Activated naive CD4-positive, alpha-beta T cell treated with anti-CD3 and anti-CD28 coated beads, Interleukin-2, amount 10 ng/mL, durations not matched to agents 5 hours and 36 hours (primary cell): ENCODE measurements around the gene PSD2. TPM values are rescaled to one million over a fixed set of nuclear protein-coding genes. Genes with fewer than 3 reads are reported as not detected.

Source experiments
- total RNA-seq, 2 experiments: library from RNA; stranded (reverse); gene quantifications; one replicate each; pipeline ENCODE4 v1.2.3, GENCODE V29; 2021

The PSD2 gene
- not detected for total RNA-seq

DNA sequence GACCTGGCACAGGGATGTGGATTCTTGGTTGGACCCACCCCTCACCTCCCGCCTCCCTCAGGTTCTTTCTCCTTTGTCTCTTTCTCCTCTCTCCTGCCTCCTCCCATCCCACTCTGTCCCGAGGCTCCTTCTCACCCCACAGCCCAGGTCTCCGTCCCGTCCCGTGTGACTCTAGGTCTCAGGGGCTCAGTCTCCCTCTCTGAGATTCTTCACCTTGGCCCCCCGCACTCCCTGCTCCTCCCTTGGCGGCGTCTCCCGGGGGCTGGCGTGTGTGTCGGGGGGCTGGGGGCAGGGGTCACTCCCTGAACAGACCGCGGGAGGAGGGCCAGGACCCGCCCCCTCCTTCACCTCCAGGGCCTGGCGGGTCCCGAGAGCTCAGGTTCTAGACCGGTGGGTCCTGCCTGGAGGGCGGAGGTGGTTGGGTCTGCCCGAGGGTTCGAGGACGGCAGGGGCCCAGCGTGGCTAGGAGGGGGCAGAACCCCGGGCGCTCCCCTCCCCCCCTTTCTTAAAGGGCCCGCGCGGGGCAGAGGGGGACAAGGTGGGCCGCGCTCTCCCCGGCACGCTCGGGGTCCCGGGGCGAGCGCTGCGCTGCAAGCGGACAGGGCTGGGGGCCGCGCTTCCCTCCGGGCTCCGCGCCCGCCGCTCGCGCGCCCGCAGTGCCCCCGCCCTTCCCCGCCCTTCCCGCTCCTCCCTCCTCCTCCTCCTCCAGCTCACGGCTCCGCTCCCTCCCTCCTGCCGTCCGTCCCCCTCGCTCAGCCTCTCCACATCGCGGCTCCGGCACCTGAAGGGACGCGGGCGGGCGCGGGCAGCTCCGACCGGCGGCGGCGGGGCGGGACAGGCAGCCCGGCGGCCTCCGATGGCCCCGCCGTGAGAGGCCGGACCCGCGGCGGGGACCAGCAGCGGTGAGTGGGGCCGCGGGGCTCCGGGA is at the start of gene PSD2:
Gene PSD2, plus strand, starts transcription at position 735 of the 928 bp plus-strand sequence. CDS start 13,633 bp downstream, outside the sequence.

Other genes with a start within 250 kb of the PSD2 start
- 100 to 1,000 TPM; 220 to 226 TPM for gene UBE2D2, start 234.5 kb upstream of the PSD2 start, total RNA-seq
- gene CXXC5, start 147.5 kb upstream of the PSD2 start, total RNA-seq = 1 to 10 TPM in 1 of 2 experiments, under 1 TPM in 1; 0.93 to 1.9 TPM
- gene NRG2, start 247.5 kb downstream of the PSD2 start, total RNA-seq = not detected